A673 (cell line): ENCODE results near the gene THBS4. TPM values are rescaled to one million over a fixed set of nuclear protein-coding genes. Genes with fewer than 3 reads are reported as not detected.

Experiments
- BruUV-seq: library from RNA; stranded (reverse); fragments of 400-500 nt; replicated peaks from 2 replicates; lab custom pipeline; 2021; lab: Mats Ljungman, UMichigan
- CTCF ChIA-PET: fragments of 300-600 bp; sonication (Branson Sonifier 250); formaldehyde crosslinking; loops from one replicate; lab custom pipeline; 2022; ENCODE audit warnings: antibody characterized with exemption; lab: Charles Lee
- POLR2A ChIA-PET: fragments of 300-600 bp; sonication (Branson Sonifier 250); formaldehyde crosslinking; loops from one replicate; lab custom pipeline; 2022; ENCODE audit warnings: antibody characterized with exemption; ENCODE audit not compliant: low non-redundant PET; lab: Charles Lee
- DNase-seq: peaks from one replicate; pipeline ENCODE4 v3.0.0-alpha.2; 2015; ENCODE audit warnings: low spot score
- H3K27ac ChIP-seq: fragments of 200-600 bp; sonication (generic); 2 replicates; pipeline ENCODE4 v1.5.1; 2016; ENCODE audit warnings: mixed run types, low read depth, mild to moderate bottlenecking, mixed read lengths, antibody characterized with exemption, low read length; ENCODE audit not compliant: poor library complexity, severe bottlenecking
- H3K27me3 ChIP-seq: fragments of 200-600 bp; sonication (generic); replicated peaks from 2 replicates; pipeline ENCODE4 v1.6.1; 2017; ENCODE audit warnings: mixed run types, low read depth, mild to moderate bottlenecking, mixed read lengths, antibody characterized with exemption, low read length; ENCODE audit not compliant: insufficient read depth, poor library complexity
- H3K36me3 ChIP-seq: fragments of 200-600 bp; sonication (generic); 2 replicates; pipeline ENCODE4 v1.6.1; 2016; ENCODE audit warnings: mixed run types, mild to moderate bottlenecking, mixed read lengths, antibody characterized with exemption, low read length; ENCODE audit not compliant: insufficient read depth, poor library complexity, severe bottlenecking
- H3K4me1 ChIP-seq: fragments of 200-600 bp; sonication (generic); 2 replicates; pipeline ENCODE4 v1.6.1; 2017; ENCODE audit warnings: mixed run types, mild to moderate bottlenecking, mixed read lengths, antibody characterized with exemption, low read length; ENCODE audit not compliant: insufficient read depth, poor library complexity, severe bottlenecking
- H3K4me3 ChIP-seq: fragments of 200-600 bp; sonication (generic); 2 replicates; pipeline ENCODE4 v1.5.1; 2016; ENCODE audit warnings: low read depth, mixed run types, mild to moderate bottlenecking, mixed read lengths, low read length; ENCODE audit not compliant: poor library complexity, severe bottlenecking
- H3K9me3 ChIP-seq: fragments of 200-600 bp; sonication (generic); 2 replicates; pipeline ENCODE4 v1.6.1; 2016; ENCODE audit warnings: mixed run types, low read depth, mild to moderate bottlenecking, mixed read lengths, antibody characterized with exemption, low read length; ENCODE audit not compliant: poor library complexity, severe bottlenecking
- CTCF ChIP-seq: fragments of 300-800, 200-600 bp; sonication (generic); conservative IDR thresholded peaks from 2 replicates; pipeline ENCODE4 v1.5.1; 2017; ENCODE audit warnings: low read depth, mild to moderate bottlenecking, antibody characterized with exemption, low read length, moderate library complexity, mixed read lengths
- EZH2 ChIP-seq: fragments of 200-600 bp; sonication (generic); IDR thresholded peaks from 2 replicates; pipeline ENCODE4 v1.6.1; 2017; ENCODE audit warnings: borderline replicate concordance, low read depth, mild to moderate bottlenecking, mixed read lengths, antibody characterized with exemption, low read length; ENCODE audit not compliant: poor library complexity, severe bottlenecking
- intact Hi-C: fragments of 100-400 bp; cut with micrococcal nuclease; formaldehyde crosslinking; loops from one replicate; pipeline ENCODE4 v1.10.0; 2022; ENCODE audit not compliant: unreplicated experiment
- total RNA-seq: library from RNA; stranded (reverse); gene quantifications from 2 replicates; pipeline ENCODE4 v1.2.3, GENCODE V29; 2021

The THBS4 gene
- total RNA-seq, 1 experiment from 2014 or later, result 0.43 TPM

- H3K9me3 ChIP-seq, result no peaks in the 10 kb centered on the region
- H3K4me1 ChIP-seq, result no peaks in the 10 kb centered on the region
- no peak for DNase-seq
- intact Hi-C loops, result no loop called here
- CTCF ChIA-PET, result no interaction called here
- peaks cover 13% of the 10 kb centered on the region for H3K27me3 ChIP-seq
- no peak overlapping the region for H3K27ac ChIP-seq
- H3K4me3 ChIP-seq, result no peak overlapping the region
- TF ChIP-seq EZH2 (no peak), CTCF (no peak)
- BruUV-seq, result no TSS peak
- POLR2A ChIA-PET, result no interaction called here
- H3K36me3 ChIP-seq, result no peaks in the 10 kb centered on the region
Measured at GRCh38 chr5:80048084-80048780, 13.1 kb downstream of the THBS4 start.

GRCh38 chr5:80052464-80052863 is 17.3 kb downstream of the THBS4 start:
- CTCF ChIA-PET, result no interaction called here

DNA sequence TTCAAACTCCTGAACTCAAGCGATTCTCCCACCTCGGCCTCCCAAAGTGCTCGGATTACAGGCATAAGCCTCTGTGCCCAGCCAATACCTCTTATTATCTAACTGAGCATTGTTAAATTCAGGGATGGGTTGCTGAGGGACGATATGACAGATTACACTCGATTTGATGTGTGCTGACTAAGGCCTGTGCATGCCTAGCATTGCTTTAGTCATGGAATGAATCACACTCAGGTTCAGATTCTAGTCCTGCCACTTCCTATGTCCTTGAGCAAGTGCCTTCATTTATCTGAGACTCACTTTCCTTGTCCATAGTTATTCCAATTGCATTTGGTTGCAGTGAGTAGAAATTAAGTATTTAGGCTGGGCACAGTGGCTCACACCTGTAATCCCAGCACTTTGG is 19.5 kb downstream of the THBS4 start:
- no peak overlapping the region for H3K27ac ChIP-seq
- no peaks in the 10 kb centered on the region for H3K36me3 ChIP-seq
- peaks cover 3% of the 10 kb centered on the region for H3K27me3 ChIP-seq
- H3K4me1 ChIP-seq, result no peaks in the 10 kb centered on the region
- ChIA-PET POLR2A (no interaction called here), CTCF (no interaction called here)
- no TSS peak for BruUV-seq
- H3K4me3 ChIP-seq, result no peak overlapping the region
- intact Hi-C loops, result no loop called here
- H3K9me3 ChIP-seq, result no peaks in the 10 kb centered on the region
- no peak for TF ChIP-seq EZH2
- TF ChIP-seq CTCF, result no peak
- no peak for DNase-seq

More at GRCh38 chr5:80052464-80052863, 17.3 kb downstream of the THBS4 start:
- Histone ChIP-seq H3K4me3 (no peak overlapping the region), H3K4me1 (no peaks in the 10 kb centered on the region), H3K9me3 (no peaks in the 10 kb centered on the region), H3K27ac (no peak overlapping the region), H3K36me3 (no peaks in the 10 kb centered on the region), H3K27me3 (peaks cover 3% of the 10 kb centered on the region)
- no peak for DNase-seq
- TF ChIP-seq CTCF (no peak), EZH2 (no peak)
- intact Hi-C loops, result no loop called here
- no TSS peak for BruUV-seq
- POLR2A ChIA-PET, result no interaction called here
